ENCODE results near the gene LYSET. TPM values are rescaled to one million over a fixed set of nuclear protein-coding genes. Genes with fewer than 3 reads are reported as not detected.
"Not testable (repeated sequence)": the region's sequence is repeated elsewhere in the genome, so short reads cannot be mapped to it uniquely, and the experiment has no call there.

Gene LYSET, protein sequence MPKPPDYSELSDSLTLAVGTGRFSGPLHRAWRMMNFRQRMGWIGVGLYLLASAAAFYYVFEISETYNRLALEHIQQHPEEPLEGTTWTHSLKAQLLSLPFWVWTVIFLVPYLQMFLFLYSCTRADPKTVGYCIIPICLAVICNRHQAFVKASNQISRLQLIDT
- polyA plus RNA-seq (ENCODE audit: insufficient read length in 3 of 3): 10 to 100 TPM; 34.1 to 43.7 (median 35.6) TPM
- long read RNA-seq, donor 1, transcript TMEM251-202 (2 exons, 1,303 nt): minor isoform, 6 of 25 reads
- long read RNA-seq, donor 1, transcript TMEM251-201 (2 exons, 909 nt): major isoform, 19 of 25 reads
- long read RNA-seq, donor 1, partial matches to known transcripts: 0 of 25 reads
- long read RNA-seq, donor 1, other reads (novel, unspliced or antisense): 0 of 25 reads
- long read RNA-seq, donor 2, transcript TMEM251-201 (2 exons, 909 nt): major isoform, 14 of 17 reads
- long read RNA-seq, donor 2, partial matches to known transcripts: 0 of 17 reads
- long read RNA-seq, donor 2, other reads (novel, unspliced or antisense): 0 of 17 reads
- long read RNA-seq, donor 3, transcript TMEM251-201 (2 exons, 909 nt): major isoform, 16 of 24 reads
- long read RNA-seq, donor 3, partial matches to known transcripts: 5 of 24 reads
- long read RNA-seq, donor 3, other reads (novel, unspliced or antisense): 0 of 24 reads
- long read RNA-seq, donor 4, transcript TMEM251-201 (2 exons, 909 nt): major isoform, 17 of 24 reads
- long read RNA-seq, donor 4, partial matches to known transcripts: 6 of 24 reads
- long read RNA-seq, donor 4, other reads (novel, unspliced or antisense): 0 of 24 reads
- long read RNA-seq, donor 5: 0 reads
- long read RNA-seq, donor 6, transcript TMEM251-202 (2 exons, 1,303 nt): minor isoform, 9 of 32 reads
- long read RNA-seq, donor 6, transcript TMEM251-201 (2 exons, 909 nt): major isoform, 15 of 32 reads
- long read RNA-seq, donor 6, partial matches to known transcripts: 8 of 32 reads
- long read RNA-seq, donor 6, other reads (novel, unspliced or antisense): 0 of 32 reads
- long read RNA-seq, donor 7, transcript TMEM251-201 (2 exons, 909 nt): major isoform, 15 of 17 reads
- long read RNA-seq, donor 7, partial matches to known transcripts: 0 of 17 reads
- long read RNA-seq, donor 7, other reads (novel, unspliced or antisense): 0 of 17 reads
- long read RNA-seq, donor 8: 0 reads
- long read RNA-seq, donor 9, transcript TMEM251-201 (2 exons, 909 nt): major isoform, 18 of 25 reads
- long read RNA-seq, donor 9, transcript TMEM251-202 (2 exons, 1,303 nt): minor isoform, 7 of 25 reads
- long read RNA-seq, donor 9, partial matches to known transcripts: 0 of 25 reads
- long read RNA-seq, donor 9, other reads (novel, unspliced or antisense): 0 of 25 reads
- long read RNA-seq, donor 10, transcript TMEM251-201 (2 exons, 909 nt): major isoform, 24 of 33 reads
- long read RNA-seq, donor 10, partial matches to known transcripts: 5 of 33 reads
- long read RNA-seq, donor 10, other reads (novel, unspliced or antisense): 0 of 33 reads
- long read RNA-seq, donor 11, transcript TMEM251-201 (2 exons, 909 nt): major isoform, 5 of 8 reads
- long read RNA-seq, donor 11, partial matches to known transcripts: 0 of 8 reads
- long read RNA-seq, donor 11, other reads (novel, unspliced or antisense): 0 of 8 reads
- long read RNA-seq, donor 12, transcript TMEM251-201 (2 exons, 909 nt): major isoform, 12 of 17 reads
- long read RNA-seq, donor 12, partial matches to known transcripts: 5 of 17 reads
- long read RNA-seq, donor 12, other reads (novel, unspliced or antisense): 0 of 17 reads
- long read RNA-seq, donor 13: 0 reads
- long read RNA-seq, donor 14, transcript TMEM251-201 (2 exons, 909 nt): major isoform, 21 of 31 reads
- long read RNA-seq, donor 14, partial matches to known transcripts: 8 of 31 reads
- long read RNA-seq, donor 14, other reads (novel, unspliced or antisense): 0 of 31 reads
- long read RNA-seq, donor 15, transcript TMEM251-201 (2 exons, 909 nt): major isoform, 9 of 9 reads
- long read RNA-seq, donor 15, partial matches to known transcripts: 0 of 9 reads
- long read RNA-seq, donor 15, other reads (novel, unspliced or antisense): 0 of 9 reads
- long read RNA-seq, donor 16, transcript TMEM251-201 (2 exons, 909 nt): major isoform, 34 of 46 reads
- long read RNA-seq, donor 16, partial matches to known transcripts: 8 of 46 reads
- long read RNA-seq, donor 16, other reads (novel, unspliced or antisense): 0 of 46 reads

- peak in 10 of 11 donors; percentile 59 to 85 (median 82) for DNase-seq (ENCODE audit: extremely low read depth in 1 of 11, low read depth in 9 of 11, low spot score in 4 of 11)
These were observed at the start of gene LYSET, which contains the start of gene MOAP1 for GRCh38 chr14:93184391-93185348. TSS of gene LYSET (plus strand) at chr14:93185317. CDS start at chr14:93185406, 89 bp downstream. TSS of gene MOAP1 (minus strand) at chr14:93184897. CDS start at chr14:93184242, 655 bp downstream.

- no peak for DNase-seq (ENCODE audit: extremely low read depth in 1 of 11, low read depth in 9 of 11, low spot score in 4 of 11)
These were observed 49.7 kb upstream of the LYSET start for GRCh38 chr14:93135399-93135798.

- DNase-seq (ENCODE audit: extremely low read depth in 1 of 11, low read depth in 9 of 11, low spot score in 4 of 11): no peak
These were observed 49.1 kb upstream of the LYSET start for GRCh38 chr14:93136009-93136408.

- not testable (repeated sequence) for DNase-seq (ENCODE audit: extremely low read depth in 1 of 11, low read depth in 9 of 11, low spot score in 4 of 11)
These were observed 48.6 kb upstream of the LYSET start for GRCh38 chr14:93136508-93136907.

- DNase-seq (ENCODE audit: extremely low read depth in 1 of 11, low read depth in 9 of 11, low spot score in 4 of 11): no peak
These were observed 47.3 kb upstream of the LYSET start for GRCh38 chr14:93137864-93138263.

- no peak for DNase-seq (ENCODE audit: extremely low read depth in 1 of 11, low read depth in 9 of 11, low spot score in 4 of 11)
These were observed 42.1 kb upstream of the LYSET start for GRCh38 chr14:93142854-93143652.

GRCh38 chr14:93146119-93146518 lies 39.0 kb upstream of the LYSET start:
- DNase-seq (ENCODE audit: extremely low read depth in 1 of 11, low read depth in 9 of 11, low spot score in 4 of 11): no peak

DNA sequence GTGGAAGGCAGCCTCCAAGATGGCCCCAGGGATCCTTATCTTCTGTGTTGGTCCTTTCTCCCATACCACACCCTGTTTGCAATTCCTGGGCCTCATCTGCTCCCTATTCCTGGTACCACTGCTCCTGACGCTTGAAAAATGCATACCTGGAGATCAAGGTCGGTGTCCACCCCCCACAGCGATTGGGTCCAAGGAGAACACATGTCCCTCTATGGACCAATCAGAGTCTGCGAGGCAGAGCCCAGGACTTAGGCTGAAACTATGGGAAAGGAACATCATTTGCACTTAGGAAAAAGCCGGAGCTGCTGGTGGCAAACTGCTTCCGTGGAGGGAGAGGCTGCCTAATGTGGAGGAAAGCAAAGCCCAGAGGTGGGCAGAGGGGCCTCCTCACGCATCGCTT lies 36.1 kb upstream of the LYSET start:
- DNase-seq (ENCODE audit: extremely low read depth in 1 of 11, low read depth in 9 of 11, low spot score in 4 of 11): no peak

GRCh38 chr14:93150227-93151208 lies 34.6 kb upstream of the LYSET start:
- no peak for DNase-seq (ENCODE audit: extremely low read depth in 1 of 11, low read depth in 9 of 11, low spot score in 4 of 11)

DNA sequence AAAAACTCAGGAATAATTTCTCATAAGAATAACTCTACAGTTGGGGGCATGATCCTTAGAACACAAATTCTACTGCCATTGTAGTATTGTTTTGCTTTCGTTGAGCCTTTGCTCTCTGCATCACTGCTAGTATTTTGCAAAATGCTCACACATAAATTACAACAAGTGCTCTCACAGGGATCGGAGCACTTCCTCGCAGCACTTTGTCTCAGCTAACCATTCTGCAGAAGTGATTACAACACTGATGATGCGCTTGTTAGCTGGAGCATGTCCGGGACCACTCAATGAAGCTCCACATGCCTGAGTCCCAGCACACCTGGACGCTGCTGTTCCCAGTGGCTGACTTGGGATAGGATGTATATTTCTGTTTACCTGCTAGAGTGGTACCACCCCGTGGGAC lies 32.0 kb upstream of the LYSET start:
- no peak for DNase-seq (ENCODE audit: extremely low read depth in 1 of 11, low read depth in 9 of 11, low spot score in 4 of 11)

DNA sequence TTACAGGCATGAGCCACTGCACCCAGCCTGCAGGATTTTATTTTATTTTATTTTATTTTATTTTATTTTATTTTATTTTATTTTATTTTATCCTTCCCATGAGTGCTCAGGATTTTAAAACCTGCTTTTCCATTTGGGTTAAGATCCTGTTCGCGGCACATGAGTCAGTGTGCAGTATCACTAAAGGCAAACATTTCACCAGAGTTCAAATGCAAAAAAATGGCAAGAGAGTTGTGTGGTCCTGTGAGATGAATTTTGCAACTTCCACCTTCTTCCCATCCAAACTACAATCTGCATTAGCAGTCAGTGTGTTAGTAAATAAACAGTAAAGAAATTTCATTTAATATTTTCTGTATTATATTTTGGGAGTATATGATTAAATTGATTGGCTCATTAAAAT lies 29.4 kb upstream of the LYSET start:
- DNase-seq (ENCODE audit: extremely low read depth in 1 of 11, low read depth in 9 of 11, low spot score in 4 of 11): no peak

DNA sequence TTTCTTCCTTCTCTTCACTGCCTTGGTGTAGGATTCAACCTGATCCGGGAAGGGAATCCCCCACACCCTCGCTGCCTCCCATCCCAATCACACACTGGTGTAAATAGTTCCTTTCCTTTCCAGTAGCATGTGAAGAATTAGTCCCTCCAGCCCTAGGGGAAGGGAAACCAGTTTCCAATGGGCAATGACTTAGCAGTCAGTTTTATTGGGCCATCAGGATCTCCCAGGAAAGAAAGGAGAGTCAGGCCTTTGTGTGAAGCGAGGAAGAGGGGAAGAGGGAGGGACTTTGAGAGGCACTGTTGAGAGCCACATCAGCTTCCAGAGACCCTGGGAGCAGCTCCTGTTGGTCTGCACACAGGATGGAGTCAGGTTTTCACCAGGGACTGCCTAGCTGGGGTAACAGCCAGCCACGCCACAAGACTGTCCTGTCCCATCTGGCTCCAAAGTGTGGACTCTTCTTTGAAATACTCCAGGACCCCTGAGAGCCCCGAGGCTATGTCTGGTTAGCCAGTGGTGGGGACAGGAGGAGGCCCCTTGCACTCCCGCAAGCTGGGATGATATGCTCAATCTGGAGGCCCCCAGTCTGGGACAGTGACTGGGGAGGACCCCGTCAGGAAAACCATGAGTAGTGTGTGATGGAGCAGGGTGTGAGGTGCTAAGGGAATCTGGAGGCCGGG lies 28.3 kb upstream of the LYSET start:
- no peak for DNase-seq (ENCODE audit: extremely low read depth in 1 of 11, low read depth in 9 of 11, low spot score in 4 of 11)

- not testable (repeated sequence) for DNase-seq (ENCODE audit: extremely low read depth in 1 of 11, low read depth in 9 of 11, low spot score in 4 of 11)
These were observed 26.8 kb upstream of the LYSET start for GRCh38 chr14:93158349-93158748.
